Amniotic epithelial cell (primary cell): ENCODE data around the gene EPHB1.

Experiments used
- DNase-seq: peaks from one replicate; pipeline ENCODE4 v3.0.0-alpha.2; 2010; ENCODE audit warnings: low read depth

Gene EPHB1

GRCh38 chr3:134794950-134795745 is at the start of gene EPHB1:
EPHB1 (plus strand) TSS chr3:134795260.
- peak; percentile 73 for DNase-seq

GRCh38 chr3:134748698-134749097 is 46.4 kb upstream of the EPHB1 start:
- no peak for DNase-seq

GRCh38 chr3:134749174-134749573 is 45.9 kb upstream of the EPHB1 start:
- DNase-seq: no peak

- DNase-seq: no peak
These were observed 45.1 kb upstream of the EPHB1 start for GRCh38 chr3:134749802-134750553.

GRCh38 chr3:134751831-134752230 is 43.2 kb upstream of the EPHB1 start:
- no peak for DNase-seq

GRCh38 chr3:134752761-134753461 is 42.1 kb upstream of the EPHB1 start:
- no peak for DNase-seq

GRCh38 chr3:134753999-134754742 is 40.9 kb upstream of the EPHB1 start:
- DNase-seq: no peak

- peak; percentile 14 for DNase-seq
These were observed 40.1 kb upstream of the EPHB1 start for GRCh38 chr3:134754768-134755559.

- no peak for DNase-seq
These were observed 39.2 kb upstream of the EPHB1 start for GRCh38 chr3:134755821-134756220.

GRCh38 chr3:134757549-134758069 is 37.5 kb upstream of the EPHB1 start:
- DNase-seq: no peak

- DNase-seq: no peak
These were observed 33.8 kb upstream of the EPHB1 start for GRCh38 chr3:134761213-134761612.

GRCh38 chr3:134762016-134762415 is 33.0 kb upstream of the EPHB1 start:
- DNase-seq: no peak

GRCh38 chr3:134765468-134765867 is 29.6 kb upstream of the EPHB1 start:
- no peak for DNase-seq

GRCh38 chr3:134766290-134766689 is 28.8 kb upstream of the EPHB1 start:
- no peak for DNase-seq

- no peak for DNase-seq
These were observed 26.9 kb upstream of the EPHB1 start for GRCh38 chr3:134768116-134768515.

- DNase-seq: no peak
These were observed 26.2 kb upstream of the EPHB1 start for GRCh38 chr3:134768837-134769236.

- DNase-seq: no peak
These were observed 25.7 kb upstream of the EPHB1 start for GRCh38 chr3:134769287-134769868.

- no peak for DNase-seq
These were observed 23.0 kb upstream of the EPHB1 start for GRCh38 chr3:134772011-134772410.

GRCh38 chr3:134772591-134772990 is 22.5 kb upstream of the EPHB1 start:
- no peak for DNase-seq

- no peak for DNase-seq
These were observed 19.2 kb upstream of the EPHB1 start for GRCh38 chr3:134775831-134776230.

GRCh38 chr3:134776518-134776917 is 18.5 kb upstream of the EPHB1 start:
- no peak for DNase-seq
